H9 (cell line): ENCODE data around the gene MAP4K1. TPM values are rescaled to one million over a fixed set of nuclear protein-coding genes. Genes with fewer than 3 reads are reported as not detected.
"Not testable (repeated sequence)": the region's sequence is repeated elsewhere in the genome, so short reads cannot be mapped to it uniquely, and the experiment has no call there.

ENCODE experiments used
- DNase-seq: peaks from one replicate; pipeline ENCODE4 v3.0.0-alpha.2; 2017
- H2AFZ ChIP-seq: one replicate; pipeline ENCODE4 v1.6.1; 2013; ENCODE audit warnings: mild to moderate bottlenecking, low read length, control low read depth, moderate library complexity
- H2AK5ac ChIP-seq: 2 replicates; pipeline ENCODE4 v1.6.1; 2013; ENCODE audit warnings: low read length, control low read depth, mixed read lengths; ENCODE audit not compliant: insufficient read length
- H2BK120ac ChIP-seq: one replicate; pipeline ENCODE4 v1.6.1; 2013; ENCODE audit warnings: low read depth, mild to moderate bottlenecking, low read length, control low read depth, inconsistent platforms; ENCODE audit not compliant: poor library complexity, severe bottlenecking
- H2BK12ac ChIP-seq: 2 replicates; pipeline ENCODE4 v1.6.1; 2013; ENCODE audit warnings: low read length, control low read depth, mixed read lengths, low read depth; ENCODE audit not compliant: insufficient read length
- H2BK15ac ChIP-seq: 2 replicates; pipeline ENCODE4 v1.6.1; 2013; ENCODE audit warnings: low read depth, low read length, control low read depth
- H2BK20ac ChIP-seq: one replicate; pipeline ENCODE4 v1.6.1; 2013; ENCODE audit warnings: low read depth, mild to moderate bottlenecking, low read length, control low read depth, inconsistent platforms; ENCODE audit not compliant: poor library complexity, severe bottlenecking
- H2BK5ac ChIP-seq: 2 replicates; pipeline ENCODE4 v1.6.1; 2013; ENCODE audit warnings: low read length, control low read depth, mixed read lengths; ENCODE audit not compliant: insufficient read length
- H3K14ac ChIP-seq: 2 replicates; pipeline ENCODE4 v1.6.1; 2013; ENCODE audit warnings: low read length, control low read depth; ENCODE audit not compliant: insufficient read depth
- H3K18ac ChIP-seq: 2 replicates; pipeline ENCODE4 v1.6.1; 2013; ENCODE audit warnings: low read depth, mild to moderate bottlenecking, mixed read lengths, low read length, control low read depth; ENCODE audit not compliant: insufficient read length
- H3K23ac ChIP-seq: 2 replicates; pipeline ENCODE4 v1.6.1; 2013; ENCODE audit warnings: low read length, control low read depth, mixed read lengths, low read depth; ENCODE audit not compliant: insufficient read length
- H3K23me2 ChIP-seq: 2 replicates; pipeline ENCODE4 v1.6.1; 2013; ENCODE audit warnings: low read depth, mild to moderate bottlenecking, mixed read lengths, low read length, control low read depth; ENCODE audit not compliant: insufficient read length, poor library complexity, severe bottlenecking
- H3K27ac ChIP-seq: 2 replicates; pipeline ENCODE4 v1.5.1; 2013; ENCODE audit warnings: low read length, control low read depth, mixed read lengths, low read depth; ENCODE audit not compliant: insufficient read length
- H3K27me3 ChIP-seq: 2 replicates; pipeline ENCODE4 v1.6.1; 2013; ENCODE audit warnings: low read length, control low read depth, inconsistent platforms; ENCODE audit not compliant: insufficient read depth
- H3K4ac ChIP-seq: 2 replicates; pipeline ENCODE4 v1.6.1; 2013; ENCODE audit warnings: low read depth, mild to moderate bottlenecking, control low read depth, inconsistent platforms, low read length, moderate library complexity
- H3K4me1 ChIP-seq: 2 replicates; pipeline ENCODE4 v1.6.1; 2013; ENCODE audit warnings: low read length, control low read depth, inconsistent platforms; ENCODE audit not compliant: insufficient read depth
- H3K4me2 ChIP-seq: 2 replicates; pipeline ENCODE4 v1.6.1; 2013; ENCODE audit warnings: low read length, control low read depth, mixed read lengths; ENCODE audit not compliant: insufficient read length, insufficient read depth
- H3K56ac ChIP-seq: 2 replicates; pipeline ENCODE4 v1.6.1; 2013; ENCODE audit warnings: low read depth, mild to moderate bottlenecking, mixed read lengths, low read length, control low read depth; ENCODE audit not compliant: insufficient read length
- H3K79me1 ChIP-seq: 2 replicates; pipeline ENCODE4 v1.6.1; 2013; ENCODE audit warnings: low read depth, mild to moderate bottlenecking, moderate library complexity, low read length, control low read depth, inconsistent platforms; ENCODE audit not compliant: insufficient read depth, poor library complexity, severe bottlenecking
- H3K79me2 ChIP-seq: 2 replicates; pipeline ENCODE4 v1.6.1; 2013; ENCODE audit warnings: low read length, control low read depth, inconsistent platforms; ENCODE audit not compliant: insufficient read depth
- H3K9ac ChIP-seq: 2 replicates; pipeline ENCODE4 v1.6.1; 2013; ENCODE audit warnings: low read length, control low read depth, mixed read lengths; ENCODE audit not compliant: insufficient read length; ENCODE audit errors: extremely low read depth
- H3K9me3 ChIP-seq: one replicate; pipeline ENCODE4 v1.6.1; 2013; ENCODE audit warnings: low read depth, low read length, inconsistent platforms; ENCODE audit not compliant: control insufficient read depth
- H3T11ph ChIP-seq: one replicate; pipeline ENCODE4 v1.6.1; 2013; ENCODE audit warnings: mild to moderate bottlenecking, low read length, control low read depth, inconsistent platforms
- H4K20me1 ChIP-seq: one replicate; pipeline ENCODE4 v1.6.1; 2013; ENCODE audit not compliant: control insufficient read depth, insufficient read length, insufficient read depth
- H4K5ac ChIP-seq: 2 replicates; pipeline ENCODE4 v1.6.1; 2013; ENCODE audit warnings: low read depth, mild to moderate bottlenecking, mixed read lengths, low read length, control low read depth; ENCODE audit not compliant: insufficient read length
- H4K8ac ChIP-seq: replicated peaks from 2 replicates; pipeline ENCODE4 v1.6.1; 2013; ENCODE audit warnings: low read length, control low read depth, mixed read lengths, low read depth; ENCODE audit not compliant: insufficient read length
- H4K91ac ChIP-seq: 2 replicates; pipeline ENCODE4 v1.6.1; 2013; ENCODE audit warnings: low read depth, mild to moderate bottlenecking, moderate library complexity, mixed read lengths, low read length, control low read depth; ENCODE audit not compliant: insufficient read length
- H3K27ac Mint-ChIP-seq, 3 experiments: 2 replicates in 2 of 3; 3 replicates in 1 of 3; pipeline ENCODE4 v1.8.0; 2020 to 2021; ENCODE audit warnings: mixed read lengths in 3 of 3, mild to moderate bottlenecking in 1 of 3, moderate library complexity in 1 of 3
- H3K27me3 Mint-ChIP-seq: 2 replicates; pipeline ENCODE4 v1.8.0; 2021; ENCODE audit warnings: low read depth, mild to moderate bottlenecking, moderate library complexity, mixed read lengths
- H3K36me3 Mint-ChIP-seq, 3 experiments: 2 replicates in 2 of 3; 3 replicates in 1 of 3; pipeline ENCODE4 v1.8.0; 2020 to 2021; ENCODE audit warnings: low read depth in 3 of 3, mixed read lengths in 3 of 3; ENCODE audit not compliant: insufficient read depth in 1 of 3
- H3K4me1 Mint-ChIP-seq, 2 experiments: 2 replicates each; pipeline ENCODE4 v1.8.0; 2020; ENCODE audit warnings: mixed read lengths in 2 of 2
- H3K4me3 Mint-ChIP-seq, 2 experiments: 2 replicates in 1 of 2; 3 replicates in 1 of 2; pipeline ENCODE4 v1.8.0; 2020 to 2021; ENCODE audit warnings: mild to moderate bottlenecking in 2 of 2, mixed read lengths in 2 of 2, moderate library complexity in 1 of 2
- H3K9me3 Mint-ChIP-seq, 2 experiments: 2 replicates in 1 of 2; 3 replicates in 1 of 2; pipeline ENCODE4 v1.8.0; 2020; ENCODE audit warnings: mild to moderate bottlenecking in 2 of 2, mixed read lengths in 2 of 2, moderate library complexity in 1 of 2
- CTCF ChIP-seq: fragments of 200-600 bp; sonication (generic); conservative IDR thresholded peaks from 3 replicates; pipeline ENCODE4 v1.8.0; 2021; ENCODE audit warnings: antibody characterized with exemption, mild to moderate bottlenecking
- WGBS: extraction: QIAGEN DNeasy Blood & Tissue Kit; methylation state at CpG from one replicate; pipeline ENCODE4 v1.1.7; 2013; ENCODE audit warnings: missing lambda C conversion rate, low lambda C conversion rate, mixed read lengths; ENCODE audit not compliant: insufficient read length; ENCODE audit errors: extremely low coverage; 5-methylcytosine and 5-hydroxymethylcytosine counted together
- total RNA-seq: library from RNA; stranded (reverse); gene quantifications from 2 replicates; pipeline ENCODE4 v1.2.1, GENCODE V29; 2021

Gene MAP4K1
- total RNA-seq, 1 experiment from 2014 or later = 31.1 TPM

GRCh38 chr19:38632476-38633213 lies 14.9 kb upstream of the MAP4K1 start:
- Histone ChIP-seq H2AFZ (no peak overlapping the region), H3K23ac (no peak overlapping the region), H4K8ac (no peak overlapping the region), H3T11ph (no peak overlapping the region), H3K79me2 (no peaks in the 10 kb centered on the region), H2BK12ac (no peak overlapping the region), H3K79me1 (no peaks in the 10 kb centered on the region), H2AK5ac (no peak overlapping the region), H3K18ac (no peak overlapping the region), H3K27me3 (no peaks in the 10 kb centered on the region), H2BK120ac (no peak overlapping the region), H4K5ac (no peak overlapping the region), H3K14ac (no peak overlapping the region), H3K4ac (no peak overlapping the region), H3K9me3 (no peaks in the 10 kb centered on the region), H2BK20ac (no peak overlapping the region), H3K4me1 (no peaks in the 10 kb centered on the region), H3K4me2 (no peak overlapping the region), H3K9ac (no peak overlapping the region), H3K27ac (no peak overlapping the region), H2BK15ac (no peak overlapping the region), H4K91ac (no peak overlapping the region), H4K20me1 (no peaks in the 10 kb centered on the region), H3K23me2 (no peaks in the 10 kb centered on the region), H2BK5ac (no peak overlapping the region), H3K56ac (no peak overlapping the region)
- H3K4me3 Mint-ChIP-seq = no peak overlapping the region; a peak in 1 of 5 replicates
- no peak for DNase-seq
- peak overlapping the region in 2 of 3 experiments; percentile 73 to 86; a peak in 4 of 7 replicates for H3K27ac Mint-ChIP-seq
- WGBS = no CpG with 5 or more reads among the region's 16 CpGs
- no peak for TF ChIP-seq CTCF
- peaks cover 35 to 82% (median 82%) of the 10 kb centered on the region in 3 experiments for H3K36me3 Mint-ChIP-seq
- peaks cover 2% of the 10 kb centered on the region; the same call in 1 of the 2 replicates for H3K27me3 Mint-ChIP-seq
- peaks cover 20 to 23% of the 10 kb centered on the region in 2 experiments for H3K4me1 Mint-ChIP-seq
- H3K9me3 Mint-ChIP-seq = no peaks in the 10 kb centered on the region

- H3K4me3 Mint-ChIP-seq = peak overlapping the region in 1 of 2 experiments; percentile 10; a peak in 1 of 5 replicates
- not testable (repeated sequence) for DNase-seq
- no CpG with 5 or more reads among the region's 7 CpGs for WGBS
These were observed 14.2 kb upstream of the MAP4K1 start for GRCh38 chr19:38631811-38632475.

More at GRCh38 chr19:38631811-38632475, 14.2 kb upstream of the MAP4K1 start:
- not testable (repeated sequence) for H3K18ac ChIP-seq, H3K27me3 Mint-ChIP-seq, H4K5ac ChIP-seq, H2BK5ac ChIP-seq, H3K56ac ChIP-seq, H3K23ac ChIP-seq, H2BK12ac ChIP-seq, H3K9me3 Mint-ChIP-seq, H3K79me2 ChIP-seq, H2AFZ ChIP-seq, H2BK120ac ChIP-seq, H3K27me3 ChIP-seq, H2BK20ac ChIP-seq, H3K27ac ChIP-seq, H4K20me1 ChIP-seq, H3K4me1 ChIP-seq, H3K23me2 ChIP-seq, H2AK5ac ChIP-seq, H2BK15ac ChIP-seq, H3T11ph ChIP-seq, H3K79me1 ChIP-seq, H3K9ac ChIP-seq, H3K9me3 ChIP-seq, H3K4me2 ChIP-seq, H3K4ac ChIP-seq, H3K14ac ChIP-seq, H4K8ac ChIP-seq, H4K91ac ChIP-seq
- peaks cover 15 to 20% of the 10 kb centered on the region in 2 experiments for H3K4me1 Mint-ChIP-seq
- H3K27ac Mint-ChIP-seq = peak overlapping the region in 2 of 3 experiments; percentile 48 to 95; a peak in 2 of 7 replicates
- peaks cover 38 to 85% (median 84%) of the 10 kb centered on the region in 3 experiments for H3K36me3 Mint-ChIP-seq
